HEK293 (cell line): ENCODE data around the gene NOX5.

Experiments used
- TF ChIP-seq, protein P1 (sequence below): fragments of 450-650 bp; formaldehyde crosslinking; IDR thresholded peaks from 2 replicates; pipeline ENCODE4 v1.5.1; 2016; ENCODE audit warnings: missing biosample characterization, missing genetic modification characterization
- TF ChIP-seq, protein P2 (sequence below): fragments of 450-650 bp; formaldehyde crosslinking; IDR thresholded peaks from 2 replicates; pipeline ENCODE4 v1.5.0; 2017; ENCODE audit warnings: missing biosample characterization, missing genetic modification characterization, borderline replicate concordance

DNA sequence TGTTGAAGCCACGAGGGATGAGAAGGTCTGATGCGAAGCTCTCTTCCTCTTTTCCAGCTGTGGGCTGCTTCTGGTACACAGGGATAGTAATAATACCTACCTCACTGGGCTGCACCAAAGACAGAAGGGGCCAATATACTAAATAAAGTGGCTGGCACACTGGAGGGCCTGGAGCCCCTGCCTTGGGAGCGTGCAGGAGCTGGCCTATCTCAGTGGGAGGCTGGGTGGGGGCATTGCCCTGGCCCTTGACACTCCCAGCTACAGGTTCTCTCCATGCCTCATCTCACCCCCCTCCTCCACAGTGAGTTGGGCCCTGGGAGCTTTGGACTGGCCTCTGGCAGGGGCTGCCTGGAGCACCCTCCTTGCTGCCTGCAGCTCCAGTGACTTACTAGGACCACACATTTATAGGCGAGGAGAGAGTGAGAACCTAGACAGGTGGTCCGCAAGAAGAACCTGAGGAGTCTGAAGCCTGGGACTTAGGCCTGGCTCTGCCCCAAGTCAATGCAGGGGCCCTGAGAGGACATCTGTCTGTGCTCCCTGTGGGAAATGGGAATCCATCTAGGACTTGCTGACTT is 1.6 kb downstream of the NOX5 start:
- TF ChIP-seq, protein P1, sequence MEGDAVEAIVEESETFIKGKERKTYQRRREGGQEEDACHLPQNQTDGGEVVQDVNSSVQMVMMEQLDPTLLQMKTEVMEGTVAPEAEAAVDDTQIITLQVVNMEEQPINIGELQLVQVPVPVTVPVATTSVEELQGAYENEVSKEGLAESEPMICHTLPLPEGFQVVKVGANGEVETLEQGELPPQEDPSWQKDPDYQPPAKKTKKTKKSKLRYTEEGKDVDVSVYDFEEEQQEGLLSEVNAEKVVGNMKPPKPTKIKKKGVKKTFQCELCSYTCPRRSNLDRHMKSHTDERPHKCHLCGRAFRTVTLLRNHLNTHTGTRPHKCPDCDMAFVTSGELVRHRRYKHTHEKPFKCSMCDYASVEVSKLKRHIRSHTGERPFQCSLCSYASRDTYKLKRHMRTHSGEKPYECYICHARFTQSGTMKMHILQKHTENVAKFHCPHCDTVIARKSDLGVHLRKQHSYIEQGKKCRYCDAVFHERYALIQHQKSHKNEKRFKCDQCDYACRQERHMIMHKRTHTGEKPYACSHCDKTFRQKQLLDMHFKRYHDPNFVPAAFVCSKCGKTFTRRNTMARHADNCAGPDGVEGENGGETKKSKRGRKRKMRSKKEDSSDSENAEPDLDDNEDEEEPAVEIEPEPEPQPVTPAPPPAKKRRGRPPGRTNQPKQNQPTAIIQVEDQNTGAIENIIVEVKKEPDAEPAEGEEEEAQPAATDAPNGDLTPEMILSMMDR (tag by site-specific recombination) = no peak
- TF ChIP-seq, protein P2, sequence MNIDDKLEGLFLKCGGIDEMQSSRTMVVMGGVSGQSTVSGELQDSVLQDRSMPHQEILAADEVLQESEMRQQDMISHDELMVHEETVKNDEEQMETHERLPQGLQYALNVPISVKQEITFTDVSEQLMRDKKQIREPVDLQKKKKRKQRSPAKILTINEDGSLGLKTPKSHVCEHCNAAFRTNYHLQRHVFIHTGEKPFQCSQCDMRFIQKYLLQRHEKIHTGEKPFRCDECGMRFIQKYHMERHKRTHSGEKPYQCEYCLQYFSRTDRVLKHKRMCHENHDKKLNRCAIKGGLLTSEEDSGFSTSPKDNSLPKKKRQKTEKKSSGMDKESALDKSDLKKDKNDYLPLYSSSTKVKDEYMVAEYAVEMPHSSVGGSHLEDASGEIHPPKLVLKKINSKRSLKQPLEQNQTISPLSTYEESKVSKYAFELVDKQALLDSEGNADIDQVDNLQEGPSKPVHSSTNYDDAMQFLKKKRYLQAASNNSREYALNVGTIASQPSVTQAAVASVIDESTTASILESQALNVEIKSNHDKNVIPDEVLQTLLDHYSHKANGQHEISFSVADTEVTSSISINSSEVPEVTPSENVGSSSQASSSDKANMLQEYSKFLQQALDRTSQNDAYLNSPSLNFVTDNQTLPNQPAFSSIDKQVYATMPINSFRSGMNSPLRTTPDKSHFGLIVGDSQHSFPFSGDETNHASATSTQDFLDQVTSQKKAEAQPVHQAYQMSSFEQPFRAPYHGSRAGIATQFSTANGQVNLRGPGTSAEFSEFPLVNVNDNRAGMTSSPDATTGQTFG = no peak
